Adrenal gland (tissue), 5 donors: ENCODE results near the gene CHMP1A.

Experiments used
- CTCF ChIP-seq, 6 experiments: fragments of 450-650 bp in 4 of 6; fragments of 200-600 bp in 2 of 6; sonication (generic) in 1 of 6; IDR thresholded peaks; 1 replicate in 5 of 6; 2 replicates in 1 of 6; pipeline versions ENCODE4 v1.5.1 to v1.8.0; 2016 to 2021; ENCODE audit warnings: antibody characterized with exemption in 6 of 6, mild to moderate bottlenecking in 2 of 6, moderate library complexity in 1 of 6
- POLR2A ChIP-seq, 2 donors: fragments of 450-650 bp; IDR thresholded peaks; one replicate each; pipeline ENCODE4 v1.6.1; 2017; ENCODE audit warnings: antibody characterized with exemption in 2 of 2, mild to moderate bottlenecking in 2 of 2, moderate library complexity in 1 of 2
- donor health status: DM: no; HTN: no; CAD: no.

- TF ChIP-seq CTCF (IDR thresholded peaks at IDR 0.05), result no peak
- TF ChIP-seq POLR2A (IDR thresholded peaks at IDR 0.05), result no peak
These were observed 10.6 kb downstream of the CHMP1A start for GRCh38 chr16:89646906-89647305.
